GM12891 (cell line): ENCODE measurements around the gene SYCP3.

Source experiments
- DNase-seq: peaks from one replicate; pipeline ENCODE4 v3.0.0; 2011; ENCODE audit warnings: low spot score; ENCODE audit not compliant: insufficient read length
- FAIRE-seq: peaks from 2 replicates; lab custom pipeline; 2011; peaks lifted over from hg19 to GRCh38; lab: Jason Lieb, UNC
- PAX5 ChIP-seq: IDR thresholded peaks from 2 replicates; pipeline ENCODE4 v1.6.1; 2011; ENCODE audit warnings: low read length, moderate library complexity, mild to moderate bottlenecking; ENCODE audit not compliant: insufficient read depth, severe bottlenecking
- POLR2A ChIP-seq: IDR thresholded peaks from 2 replicates; pipeline ENCODE4 v1.6.1; 2011; ENCODE audit warnings: low read depth, low read length, control low read depth
- POLR2AphosphoS5 ChIP-seq: IDR thresholded peaks from 2 replicates; pipeline ENCODE4 v1.6.1; 2011; ENCODE audit warnings: low read depth, low read length, control low read depth
- POU2F2 ChIP-seq: IDR thresholded peaks from 2 replicates; pipeline ENCODE4 v1.6.1; 2011; ENCODE audit warnings: low read depth, mild to moderate bottlenecking, control low read depth, low read length, moderate library complexity
- SPI1 ChIP-seq: IDR thresholded peaks from 2 replicates; pipeline ENCODE4 v1.6.1; 2011; ENCODE audit warnings: low read depth, low read length, control low read depth
- TAF1 ChIP-seq: IDR thresholded peaks from 2 replicates; pipeline ENCODE4 v1.6.1; 2011; ENCODE audit warnings: low read depth, low read length, control low read depth

The SYCP3 gene

DNA sequence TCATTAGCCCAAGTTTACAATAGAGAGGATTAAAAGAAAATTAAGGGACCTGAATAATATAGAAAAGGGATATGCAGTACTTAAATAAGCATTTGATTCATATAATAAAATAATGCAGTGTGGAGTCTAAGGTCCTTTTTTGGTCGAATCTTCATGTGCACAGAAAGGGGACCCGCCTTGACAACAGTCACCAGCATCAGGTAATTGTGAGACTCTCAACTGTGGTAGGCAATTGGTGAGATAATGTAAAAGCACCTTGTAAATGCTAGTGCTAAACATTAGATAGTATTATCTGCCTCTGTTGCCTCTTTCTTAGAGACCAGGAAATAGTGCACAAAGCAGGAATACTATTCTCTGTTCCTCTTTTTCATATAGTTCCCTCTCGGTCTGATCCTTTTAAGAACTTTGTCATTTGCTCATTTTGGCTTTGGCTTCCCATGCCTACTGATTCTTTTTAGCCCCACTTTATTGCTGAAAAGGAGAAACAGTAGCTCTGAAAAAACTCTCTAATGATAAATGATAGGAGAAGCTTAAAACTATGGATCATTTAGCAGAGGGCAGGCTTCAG, 24.3 kb downstream of the SYCP3 start:
- FAIRE-seq (no peak), DNase-seq (no peak)
- TF ChIP-seq POU2F2 = no peak
- TF ChIP-seq SPI1 = peak; percentile 44; the same call in 1 of the 2 replicates

GRCh38 chr12:101713930-101714329, 25.3 kb downstream of the SYCP3 start:
- TF ChIP-seq POLR2A (no peak), POLR2AphosphoS5 (no peak), TAF1 (no peak), POU2F2 (no peak), PAX5 (no peak), SPI1 (no peak)
- FAIRE-seq = no peak
- DNase-seq = no peak

- TF ChIP-seq POLR2A (no peak), POU2F2 (no peak)
- no peak for FAIRE-seq
- no peak for DNase-seq
Measured at GRCh38 chr12:101713059-101713682, 26.1 kb downstream of the SYCP3 start.

DNA sequence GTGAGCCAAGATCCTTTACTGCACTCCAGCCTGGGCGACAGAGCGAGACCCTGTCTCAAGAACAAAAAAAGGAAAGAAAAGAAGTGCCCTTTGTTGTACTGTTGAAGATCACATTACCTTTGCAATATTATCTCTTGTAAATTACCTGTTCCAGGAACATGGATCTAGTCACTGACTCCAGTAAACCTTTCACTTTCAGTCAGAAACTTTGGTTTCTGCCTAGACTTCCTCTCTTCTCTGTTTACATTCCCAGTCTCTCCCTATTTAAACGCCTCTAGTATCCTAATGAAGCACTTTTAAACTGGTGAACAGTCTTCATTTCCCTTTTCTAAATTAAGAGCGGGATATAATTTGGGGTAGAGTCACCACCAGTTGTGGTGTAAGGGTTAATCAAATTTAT, 29.0 kb downstream of the SYCP3 start:
- TF ChIP-seq POLR2AphosphoS5 = no peak
- TF ChIP-seq TAF1 = no peak
- TF ChIP-seq POLR2A = no peak
- TF ChIP-seq SPI1 = no peak
- no peak for TF ChIP-seq POU2F2
- no peak for TF ChIP-seq PAX5
- FAIRE-seq (no peak), DNase-seq (no peak)

DNA sequence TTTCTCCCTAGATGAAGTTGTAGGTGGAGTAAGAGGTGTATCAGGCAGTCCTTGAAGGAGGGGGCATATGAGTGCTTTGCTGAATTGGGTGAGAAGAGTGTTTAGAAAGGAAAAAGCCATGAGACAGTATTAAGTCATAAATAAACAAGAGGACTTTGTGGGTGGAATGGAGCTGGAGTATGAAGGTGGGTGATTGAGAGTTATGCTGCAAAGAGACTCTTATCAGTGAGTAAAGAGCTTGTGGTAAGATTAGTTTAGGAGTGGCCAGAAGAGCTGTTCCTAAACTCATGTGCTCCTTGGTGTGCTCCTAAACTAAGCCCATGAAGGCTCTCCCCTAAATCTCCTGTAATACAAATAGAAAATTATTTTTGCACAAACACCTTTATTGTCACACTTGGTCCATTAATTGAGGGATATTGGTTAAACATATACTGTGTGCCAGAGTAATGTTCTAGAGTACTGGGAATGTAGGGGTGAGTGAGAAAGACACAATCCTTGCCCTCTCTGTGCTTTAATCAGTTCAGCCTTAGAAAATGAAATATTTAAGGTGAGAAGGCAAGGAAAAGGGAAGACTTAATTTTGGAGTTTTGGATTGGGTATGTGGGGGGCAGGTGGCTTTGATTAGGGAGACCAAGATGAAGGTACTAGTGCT, 32.0 kb downstream of the SYCP3 start:
- no peak for TF ChIP-seq POLR2A
- TF ChIP-seq TAF1 = no peak
- no peak for TF ChIP-seq POLR2AphosphoS5
- TF ChIP-seq SPI1 = no peak
- TF ChIP-seq POU2F2 = no peak
- no peak for TF ChIP-seq PAX5
- no peak for DNase-seq

GRCh38 chr12:101706403-101706802, 32.9 kb downstream of the SYCP3 start:
- no peak for TF ChIP-seq PAX5
- TF ChIP-seq POU2F2 = no peak
- no peak for TF ChIP-seq POLR2A
- TF ChIP-seq TAF1 = no peak
- TF ChIP-seq POLR2AphosphoS5 = no peak
- no peak for TF ChIP-seq SPI1
- no peak for FAIRE-seq
- DNase-seq = no peak

More for the DNA sequence above, 32.0 kb downstream of the SYCP3 start:
- FAIRE-seq = no peak

GRCh38 chr12:101703487-101703886, 35.8 kb downstream of the SYCP3 start:
- DNase-seq = no peak
- TF ChIP-seq POU2F2 (no peak), PAX5 (no peak), TAF1 (no peak), POLR2AphosphoS5 (no peak), SPI1 (no peak), POLR2A (no peak)
- FAIRE-seq = no peak

GRCh38 chr12:101700299-101700820, 38.9 kb downstream of the SYCP3 start:
- FAIRE-seq (no peak), DNase-seq (no peak)
- TF ChIP-seq SPI1 = no peak
- TF ChIP-seq POU2F2 = no peak

DNA sequence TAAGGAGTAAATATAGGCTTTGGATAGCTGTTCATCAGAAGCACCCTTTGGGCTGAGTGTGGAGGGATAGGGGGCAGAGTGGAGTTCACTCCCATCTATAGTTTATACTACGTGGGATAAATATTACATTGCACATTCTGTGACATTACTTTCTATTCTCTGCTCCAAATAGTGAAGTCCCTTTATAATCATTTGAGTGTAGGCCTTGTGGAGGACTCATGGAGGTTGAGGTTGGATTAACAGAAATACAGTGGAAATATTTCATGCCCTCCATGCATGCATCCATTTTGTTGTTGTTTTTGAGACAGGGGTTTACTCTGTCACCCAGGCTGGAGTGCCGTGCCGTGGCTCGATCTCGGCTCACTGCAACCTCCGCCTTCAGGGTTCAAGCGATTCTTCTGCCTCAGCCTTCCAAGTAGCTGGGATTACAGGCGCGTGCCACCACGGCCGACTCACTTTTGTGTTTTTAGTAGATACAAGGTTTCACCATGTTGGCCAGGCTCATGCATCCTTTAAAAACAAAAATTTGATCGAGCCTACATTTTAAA, 40.4 kb downstream of the SYCP3 start:
- TF ChIP-seq POU2F2 (no peak), POLR2AphosphoS5 (no peak), PAX5 (no peak), TAF1 (no peak), POLR2A (no peak), SPI1 (no peak)
- DNase-seq = no peak
- FAIRE-seq = no peak

DNA sequence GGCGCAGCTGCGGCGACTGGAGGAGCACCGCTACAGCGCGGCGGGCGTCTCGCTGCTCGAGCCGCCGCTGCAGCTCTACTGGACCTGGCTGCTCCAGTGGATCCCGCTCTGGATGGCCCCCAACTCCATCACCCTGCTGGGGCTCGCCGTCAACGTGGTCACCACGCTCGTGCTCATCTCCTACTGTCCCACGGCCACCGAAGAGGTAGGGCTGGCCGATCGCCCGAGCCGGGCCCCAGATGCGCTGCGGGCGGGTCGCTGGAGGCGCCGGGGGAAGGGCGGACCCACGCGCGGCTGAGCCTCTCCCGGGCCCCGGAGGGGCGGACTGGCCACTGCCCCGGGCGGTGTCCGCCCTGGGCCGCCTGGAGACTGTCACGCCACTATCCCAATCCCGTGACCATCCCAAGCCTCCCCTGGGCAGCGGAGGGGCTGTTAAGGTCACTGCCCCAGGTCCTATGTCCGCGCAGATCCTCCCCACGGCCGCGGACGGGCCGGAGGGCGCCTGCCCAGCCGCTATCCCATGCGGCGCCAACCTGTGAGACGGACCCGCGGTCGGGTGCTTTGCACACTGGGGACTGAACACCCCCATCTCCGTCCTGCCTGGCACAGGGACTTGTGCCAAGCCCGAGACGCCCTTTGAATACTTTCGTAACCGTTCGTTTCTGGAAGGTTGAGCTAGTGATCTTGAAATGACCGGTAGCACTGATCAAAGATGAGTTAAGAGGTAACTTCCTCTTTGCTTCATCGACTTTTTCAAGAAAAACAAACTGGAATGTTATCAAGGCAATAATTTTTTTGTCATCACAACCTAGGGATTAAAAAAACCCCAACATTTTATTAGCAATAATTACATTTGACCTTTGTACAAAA, 41.1 kb downstream of the SYCP3 start:
- TF ChIP-seq SPI1 (no peak), POLR2A (no peak), POLR2AphosphoS5 (no peak)
- no peak for FAIRE-seq
- DNase-seq = peak; percentile 34
